Measurements from ENCODE around the gene C4orf50.

The C4orf50 gene

DNA sequence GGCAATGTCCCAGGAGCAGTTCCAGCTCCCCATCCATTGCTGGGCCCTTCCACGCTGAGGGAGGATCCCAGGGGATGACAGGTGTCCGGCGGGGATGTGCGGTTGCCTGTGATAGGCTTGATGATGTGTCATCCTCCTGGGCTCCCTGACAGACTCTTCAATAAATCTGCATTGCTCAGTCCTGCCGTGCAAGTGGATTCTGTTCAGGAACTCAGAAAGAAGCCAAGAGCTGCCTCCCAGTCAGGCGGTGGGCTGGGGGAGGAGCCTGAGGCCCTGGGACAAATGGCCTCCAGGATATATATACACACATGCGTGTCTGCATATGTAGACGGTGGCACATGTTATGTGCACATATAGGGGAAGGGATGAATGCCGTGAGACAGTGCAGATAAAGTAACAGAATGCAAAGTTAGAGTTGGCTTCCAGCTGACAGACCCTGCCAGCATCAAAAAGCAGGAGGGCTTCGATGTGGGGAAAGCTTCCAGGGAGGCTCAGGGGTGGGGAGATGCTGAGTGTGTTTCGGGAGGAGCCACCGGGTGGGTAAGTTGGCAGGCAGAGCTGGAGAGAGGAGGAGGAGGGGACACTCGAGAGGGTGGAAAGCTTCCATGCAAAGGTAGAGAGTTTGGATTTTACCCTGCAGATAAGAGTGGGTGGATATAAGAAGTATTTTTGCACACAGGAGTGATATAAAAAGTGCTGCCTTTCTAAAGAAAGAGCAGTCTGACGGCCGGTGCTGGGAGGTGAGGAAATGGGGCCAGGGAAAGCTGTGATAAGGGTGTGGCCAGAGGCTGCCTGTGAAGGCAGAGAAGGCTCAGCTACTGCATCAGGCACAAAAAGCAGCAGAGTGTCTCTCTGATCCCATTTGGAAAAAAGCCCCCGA, 96.9 kb downstream of the C4orf50 start:
- DNase-seq (ENCODE audit: low read depth in 2 of 2), result no peak

DNA sequence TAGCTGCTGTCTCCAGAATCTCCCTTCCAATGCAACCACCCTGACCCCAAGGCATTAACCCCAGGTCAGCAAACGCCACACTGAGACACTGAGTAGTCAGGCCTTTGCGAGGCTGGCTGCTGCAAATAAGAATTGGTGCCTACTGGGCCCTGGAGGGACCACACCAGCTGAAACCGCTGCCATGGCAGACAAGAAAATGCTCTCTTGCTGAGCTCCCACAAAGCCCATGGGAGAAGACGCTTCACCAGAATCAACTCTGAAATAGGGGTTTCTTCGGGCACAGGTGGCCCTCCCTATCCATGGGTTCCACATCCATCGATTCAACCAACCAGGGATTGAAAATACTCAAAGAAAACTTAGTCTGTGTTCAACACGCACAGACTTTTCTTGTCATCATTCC, 98.7 kb downstream of the C4orf50 start:
- DNase-seq (ENCODE audit: low read depth in 2 of 2), result no peak

DNA sequence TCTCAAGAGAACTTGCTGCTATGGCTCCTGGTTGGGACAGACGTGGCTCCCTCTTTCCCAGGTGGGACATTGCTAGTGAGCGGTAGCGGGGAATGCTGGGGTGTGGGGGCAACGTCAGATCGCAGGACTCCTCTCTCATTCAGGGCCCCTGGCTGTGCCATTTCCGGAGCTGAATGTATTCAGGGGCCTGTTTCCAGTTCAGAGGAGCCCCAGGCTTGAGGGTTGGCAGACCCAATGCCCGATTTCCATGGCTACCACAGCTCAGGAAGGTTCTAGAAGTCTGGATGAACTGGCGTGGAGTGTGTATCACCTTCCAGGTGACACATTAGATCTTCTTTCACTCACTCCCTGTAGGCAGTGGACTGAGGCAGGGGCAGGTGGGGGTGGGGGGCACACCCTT, 99.2 kb downstream of the C4orf50 start:
- DNase-seq (ENCODE audit: low read depth in 2 of 2), result no peak

DNA sequence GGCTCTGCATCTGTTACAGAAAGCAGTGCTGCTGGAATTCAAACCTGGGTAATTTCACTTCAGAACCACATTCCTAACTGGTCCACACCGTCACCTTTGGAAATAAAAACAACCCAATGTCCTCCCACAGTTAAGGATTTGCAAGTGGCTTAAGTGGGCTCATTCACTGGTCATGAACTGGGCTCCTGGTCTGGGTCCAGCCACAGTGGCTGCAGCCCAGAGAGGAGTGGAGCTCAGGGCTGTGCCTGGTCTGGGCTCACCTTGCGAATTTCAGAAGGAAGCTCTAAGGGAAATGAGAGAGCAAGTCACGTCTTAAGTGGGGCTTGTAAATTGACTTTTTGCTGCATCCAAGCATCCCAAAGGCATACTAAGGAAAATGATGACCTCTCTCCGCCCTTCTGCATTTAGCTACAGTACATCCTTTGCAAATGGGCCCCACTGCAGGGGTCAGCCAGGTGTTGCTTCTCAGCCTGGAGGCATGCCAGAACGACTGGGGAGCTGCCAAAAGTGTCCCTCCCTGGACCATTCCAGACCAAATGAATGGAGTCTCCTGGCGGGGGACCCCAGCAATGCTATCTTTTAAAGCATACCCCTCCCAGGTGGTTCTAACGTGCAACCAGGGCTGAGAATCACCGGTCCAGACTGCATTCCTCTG, 99.8 kb downstream of the C4orf50 start:
- DNase-seq (ENCODE audit: low read depth in 2 of 2), result no peak

DNA sequence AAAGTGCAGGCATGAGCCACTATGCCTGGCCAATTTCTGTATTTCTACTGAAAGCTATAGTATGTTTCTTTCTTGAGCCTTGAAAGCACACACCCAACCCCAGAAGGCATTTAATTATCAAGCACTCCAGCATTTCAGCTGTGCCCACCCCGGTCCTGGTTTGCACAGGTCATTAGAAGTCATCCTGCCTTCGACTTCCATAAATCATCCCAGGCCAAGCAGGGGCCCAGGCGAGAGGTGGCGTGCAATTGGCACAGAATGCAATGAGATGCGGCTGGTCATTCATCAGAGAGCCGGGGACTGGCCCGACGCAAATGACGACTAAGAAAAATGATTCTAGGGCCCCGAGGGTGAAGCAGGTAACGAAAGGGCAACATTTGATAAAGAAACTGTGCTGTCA, 100.6 kb downstream of the C4orf50 start:
- DNase-seq (ENCODE audit: low read depth in 2 of 2), result no peak

DNA sequence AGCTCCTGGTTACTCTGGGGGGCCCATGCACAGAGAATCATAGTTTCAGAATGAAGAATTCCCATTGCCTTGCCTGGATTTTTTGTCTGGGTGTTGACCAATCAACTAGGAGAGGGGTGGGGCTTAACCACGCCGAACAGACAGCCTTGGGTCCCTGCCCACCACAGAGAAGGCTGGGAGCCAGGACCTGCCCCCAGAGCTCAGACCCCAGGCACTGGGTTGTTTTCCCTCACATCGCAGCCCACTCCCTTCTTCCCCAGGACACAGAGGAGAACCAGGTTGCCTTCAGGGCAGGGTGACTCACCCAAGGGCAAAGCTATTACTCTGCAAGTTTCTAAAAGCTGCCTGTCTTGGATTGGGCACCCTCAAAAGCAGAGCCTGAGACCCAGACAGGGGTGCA, 102.0 kb downstream of the C4orf50 start:
- DNase-seq (ENCODE audit: low read depth in 2 of 2), result no peak

DNA sequence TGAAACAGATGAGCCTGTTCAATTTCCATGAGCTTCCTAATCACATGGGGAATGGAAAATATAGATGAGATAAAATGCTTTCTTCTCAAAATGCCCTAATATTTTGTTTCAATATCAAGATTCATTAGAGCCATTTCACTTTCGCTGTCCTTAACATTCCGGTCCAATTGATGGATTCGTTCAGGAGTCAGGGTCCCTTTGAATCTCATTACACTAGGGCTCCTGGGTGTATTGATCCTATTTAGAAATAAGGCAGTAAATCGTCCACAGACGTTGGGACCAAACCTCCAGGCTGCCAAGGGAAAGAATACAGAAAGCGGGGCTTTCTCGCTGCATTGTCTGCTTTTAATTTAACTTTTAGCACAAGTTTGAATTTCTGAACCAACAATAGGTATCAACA, 104.8 kb downstream of the C4orf50 start:
- no peak for DNase-seq (ENCODE audit: low read depth in 2 of 2)

DNA sequence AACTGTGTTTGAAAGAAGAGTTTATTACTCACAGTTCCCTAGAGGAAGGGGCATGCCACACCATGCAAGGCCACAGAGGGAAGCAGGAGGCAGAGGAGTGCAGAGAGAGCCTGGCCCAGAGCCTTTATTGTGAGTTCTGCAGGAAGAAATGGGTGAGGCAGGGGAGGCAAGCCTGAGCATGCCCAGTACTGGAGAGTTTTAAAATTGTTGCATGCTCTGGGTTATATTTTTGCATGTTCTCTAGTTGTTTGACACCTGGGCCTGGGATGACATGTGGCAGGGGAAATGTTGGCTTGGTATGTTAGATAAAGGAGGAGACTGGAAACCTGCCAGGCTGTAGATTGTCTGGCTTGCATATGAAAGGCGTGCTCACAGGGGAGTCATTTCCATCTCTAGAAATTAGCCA, 105.6 kb downstream of the C4orf50 start:
- no peak for DNase-seq (ENCODE audit: low read depth in 2 of 2)

DNA sequence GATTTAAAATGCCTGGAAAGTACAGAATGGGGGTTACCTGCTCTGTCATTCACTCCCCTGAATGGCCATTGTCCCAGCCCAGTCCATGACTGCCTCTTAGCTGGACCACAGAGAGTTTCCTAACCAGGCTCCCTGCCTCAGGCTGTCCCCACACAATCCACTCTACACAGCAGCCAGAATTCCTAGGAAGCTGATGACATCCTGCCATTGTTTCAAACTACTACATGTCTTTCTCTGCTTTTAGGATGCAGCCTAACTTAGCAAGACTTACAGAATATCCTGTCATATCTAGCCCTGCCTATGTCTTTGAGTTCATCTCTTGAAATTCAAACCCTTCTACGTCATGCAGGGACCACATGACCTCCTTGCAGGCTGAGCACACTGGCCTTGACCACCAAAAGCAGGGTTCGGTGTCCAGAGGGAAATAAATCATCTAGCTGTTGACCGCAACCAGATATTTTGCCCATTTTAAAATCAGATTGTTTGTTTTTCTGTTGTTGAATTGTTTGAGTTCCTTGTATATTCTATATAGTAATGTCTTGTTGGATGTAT, 109.3 kb downstream of the C4orf50 start:
- DNase-seq (ENCODE audit: low read depth in 2 of 2), result no peak

DNA sequence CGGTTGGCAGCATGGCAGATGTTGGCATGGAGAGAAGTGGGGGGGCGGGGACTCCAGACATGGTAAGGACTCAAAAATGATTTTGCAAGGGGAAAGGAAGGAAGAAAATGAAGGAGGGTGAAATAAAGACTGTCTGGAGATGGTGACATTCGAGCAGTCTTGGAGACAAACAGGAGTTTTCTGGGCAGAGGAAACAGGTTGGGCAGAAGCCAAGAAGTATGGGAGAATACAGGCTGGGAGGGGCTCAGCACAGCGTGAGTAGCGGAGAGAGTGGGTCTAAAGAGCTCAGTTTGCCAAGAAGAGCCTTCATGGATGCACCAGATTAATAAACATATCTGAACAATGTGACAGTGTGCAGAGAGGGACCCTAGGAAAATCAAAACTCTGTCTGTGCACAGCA, 112.0 kb downstream of the C4orf50 start:
- DNase-seq (ENCODE audit: low read depth in 2 of 2), result no peak

DNA sequence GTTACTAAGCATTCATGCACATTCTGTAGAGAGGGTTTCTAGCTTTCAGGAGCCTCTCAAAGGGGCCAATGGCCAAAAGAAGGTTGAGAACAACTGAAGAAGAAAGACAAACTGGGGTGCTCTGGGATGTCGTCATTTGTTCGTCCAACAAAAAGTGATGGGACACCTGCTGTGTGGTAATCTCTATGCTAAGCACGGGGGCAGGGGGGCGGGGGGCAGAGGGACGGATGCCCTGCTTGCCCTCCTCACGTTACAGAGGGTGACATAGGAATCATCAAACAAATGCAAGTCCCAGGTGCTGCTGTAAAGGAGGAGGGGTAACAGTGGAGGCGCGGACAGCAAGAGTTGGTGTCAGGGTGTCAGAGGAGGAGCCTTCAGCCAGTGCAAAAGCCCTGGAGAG, 112.5 kb downstream of the C4orf50 start:
- no peak for DNase-seq (ENCODE audit: low read depth in 2 of 2)

DNA sequence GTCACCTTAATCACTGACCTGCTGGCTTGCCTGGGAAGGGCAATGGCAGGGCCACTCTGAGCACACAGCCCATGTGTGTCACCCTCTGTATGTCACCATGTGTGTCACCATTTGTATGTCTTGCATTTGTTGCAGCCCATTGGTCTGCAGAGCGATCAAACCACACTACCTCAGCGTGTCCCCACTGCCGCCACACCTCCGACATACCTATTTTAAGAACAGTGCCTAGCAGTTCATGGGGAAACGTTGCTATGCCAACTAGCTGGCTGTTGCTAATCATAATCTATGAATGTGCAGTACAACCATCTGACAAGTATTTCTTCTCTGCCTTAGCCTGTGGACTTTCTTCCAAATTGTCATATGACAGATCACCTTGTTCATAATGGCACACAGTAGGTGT, 117.4 kb downstream of the C4orf50 start:
- DNase-seq (ENCODE audit: low read depth in 2 of 2), result no peak

DNA sequence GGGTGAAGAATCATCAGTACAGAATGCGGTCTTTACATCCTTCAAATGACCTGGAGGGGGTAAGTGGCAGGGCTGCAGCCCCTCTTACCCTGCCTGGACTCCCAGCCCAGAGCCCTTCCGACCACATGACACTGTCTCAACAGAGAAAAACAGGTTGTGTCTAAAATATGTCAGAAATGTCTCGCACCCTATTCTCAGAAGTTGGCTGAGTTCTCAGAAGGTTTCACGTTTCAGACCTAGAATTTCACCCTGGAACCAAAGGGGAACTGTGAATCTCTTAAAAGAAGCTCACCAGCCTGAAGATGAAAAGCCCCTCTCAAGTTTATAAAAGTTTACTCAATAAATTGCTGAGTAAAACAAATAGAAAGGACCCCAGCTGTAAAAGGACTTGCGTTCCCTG, 118.3 kb downstream of the C4orf50 start:
- DNase-seq (ENCODE audit: low read depth in 2 of 2), result no peak

DNA sequence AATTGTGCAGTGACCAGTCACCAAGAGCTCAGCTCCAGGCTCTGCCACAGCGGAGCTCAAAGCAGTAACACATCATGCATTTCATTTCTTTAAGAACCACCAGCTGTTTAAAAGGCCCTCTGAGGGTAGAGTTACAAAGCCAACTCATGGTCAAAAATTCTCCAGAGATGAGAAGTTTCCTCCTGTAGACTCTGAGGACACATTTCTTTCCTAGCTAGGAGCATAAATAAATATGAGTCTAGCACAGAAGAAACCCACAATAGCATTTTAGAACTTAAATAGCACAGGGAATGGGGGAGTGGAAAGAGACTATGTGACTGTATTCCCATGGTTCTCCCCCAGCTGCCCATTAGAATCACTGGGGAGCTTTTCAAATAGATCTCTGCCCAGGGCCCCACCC, 118.8 kb downstream of the C4orf50 start:
- no peak for DNase-seq (ENCODE audit: low read depth in 2 of 2)

DNA sequence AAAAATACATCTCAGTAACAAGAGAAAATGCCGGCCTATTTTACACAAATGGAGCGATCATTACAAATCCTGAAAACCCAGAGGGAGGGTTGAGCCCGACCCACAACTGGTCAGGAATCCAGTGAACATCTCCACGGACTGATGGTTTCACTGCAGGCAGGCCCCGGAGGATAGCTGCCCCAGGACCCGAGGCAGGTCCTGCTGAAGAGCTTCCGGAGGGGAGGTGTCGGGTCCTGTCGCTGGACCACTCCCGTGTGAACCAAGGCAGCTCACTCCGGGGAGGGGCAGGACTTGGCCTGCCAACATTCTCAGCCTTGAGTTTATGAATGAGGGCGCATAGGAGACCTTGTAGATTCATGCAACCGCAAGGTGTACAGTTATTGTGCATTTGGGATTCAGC, 120.6 kb downstream of the C4orf50 start:
- DNase-seq (ENCODE audit: low read depth in 2 of 2), result no peak

DNA sequence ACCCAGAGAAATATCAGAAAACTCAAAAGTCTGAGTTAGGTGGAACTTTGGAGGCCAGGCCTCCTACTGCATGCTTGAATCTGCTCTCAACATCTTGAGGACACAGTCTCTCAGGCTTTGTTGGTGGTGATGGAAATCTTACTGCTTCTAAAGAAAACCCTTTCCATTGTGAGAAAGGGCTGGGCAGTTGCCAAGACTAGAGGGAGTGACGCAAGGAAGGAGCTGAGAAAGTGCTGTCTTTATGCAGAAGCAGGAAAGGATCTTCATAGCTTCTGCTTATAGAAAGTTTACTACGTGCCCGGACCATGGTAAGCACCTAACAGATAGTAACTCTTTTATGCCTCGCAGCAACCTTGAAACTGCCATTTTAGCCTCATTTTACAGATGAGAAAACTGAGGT, 122.9 kb downstream of the C4orf50 start:
- no peak for DNase-seq (ENCODE audit: low read depth in 2 of 2)

DNA sequence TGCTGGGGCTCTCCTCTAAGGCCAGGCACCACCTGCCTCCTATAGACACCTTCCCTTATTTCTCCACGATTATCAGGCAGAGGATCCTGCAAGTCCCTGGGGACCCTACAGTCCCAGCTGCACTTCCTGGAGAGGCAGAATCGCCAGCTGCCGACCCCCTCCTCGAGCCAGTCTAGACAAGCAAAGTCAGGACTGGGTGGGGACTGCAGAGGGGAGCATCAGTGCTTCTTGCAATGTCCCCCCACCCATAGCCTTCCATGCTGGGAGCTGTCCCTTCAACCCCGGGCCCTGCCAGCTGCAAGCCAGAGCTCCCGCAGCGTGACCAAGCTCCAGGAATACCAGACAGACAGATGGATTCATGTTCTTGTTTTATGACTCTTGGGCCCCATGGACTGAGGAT, 124.0 kb downstream of the C4orf50 start:
- no peak for DNase-seq (ENCODE audit: low read depth in 2 of 2)

DNA sequence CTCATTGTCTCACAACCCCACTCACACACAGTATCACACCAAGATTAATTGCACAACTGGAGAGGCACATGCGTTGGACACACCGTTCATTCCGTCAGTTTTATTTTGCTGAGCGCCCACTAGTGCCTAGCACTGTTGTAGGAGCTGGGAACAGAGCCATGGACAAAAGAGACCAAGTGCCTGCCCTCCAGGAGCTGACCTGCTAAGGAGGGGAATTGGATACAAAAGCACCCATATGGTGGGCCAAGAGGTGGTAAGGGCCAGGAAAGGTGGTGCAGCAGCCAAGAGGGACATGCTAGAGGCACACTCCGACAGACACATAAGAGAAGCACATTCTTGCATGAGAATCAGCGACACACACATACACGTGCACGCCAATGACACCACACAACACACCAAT, 124.6 kb downstream of the C4orf50 start:
- DNase-seq (ENCODE audit: low read depth in 2 of 2), result no peak

DNA sequence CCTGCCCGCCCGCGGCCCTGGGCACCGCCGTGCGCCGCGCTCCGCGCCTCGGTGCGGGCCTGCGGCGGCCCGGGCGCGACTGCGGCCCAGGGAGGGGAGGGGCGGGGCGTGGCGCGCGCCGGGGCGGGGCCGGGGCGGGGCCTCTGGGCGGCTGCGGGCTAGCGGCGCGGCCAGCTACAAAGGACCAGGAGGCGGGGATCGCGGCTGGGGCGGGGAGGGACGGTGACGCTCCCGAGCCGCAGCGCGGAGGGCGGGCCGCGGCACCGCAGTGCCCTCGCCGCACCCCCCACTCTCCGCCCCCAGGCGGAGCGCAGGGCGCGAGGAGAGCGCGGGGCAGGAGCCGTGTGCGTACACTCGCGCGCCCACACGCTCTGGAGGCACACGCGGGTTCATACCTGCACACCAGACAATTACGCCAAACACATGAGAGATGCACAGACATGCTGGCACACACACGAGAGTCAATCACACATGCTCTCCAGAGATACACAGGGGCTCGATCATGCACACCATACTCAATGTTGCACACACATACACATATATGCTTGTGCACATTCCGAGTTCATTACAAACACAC, 125.1 kb downstream of the C4orf50 start, which contains the start of gene CRMP1:
TSS of gene CRMP1 (minus strand) at position 83 of the 577 bp plus-strand sequence. CDS start 117 bp downstream, outside the sequence.
- DNase-seq (ENCODE audit: low read depth in 2 of 2), result no peak

DNA sequence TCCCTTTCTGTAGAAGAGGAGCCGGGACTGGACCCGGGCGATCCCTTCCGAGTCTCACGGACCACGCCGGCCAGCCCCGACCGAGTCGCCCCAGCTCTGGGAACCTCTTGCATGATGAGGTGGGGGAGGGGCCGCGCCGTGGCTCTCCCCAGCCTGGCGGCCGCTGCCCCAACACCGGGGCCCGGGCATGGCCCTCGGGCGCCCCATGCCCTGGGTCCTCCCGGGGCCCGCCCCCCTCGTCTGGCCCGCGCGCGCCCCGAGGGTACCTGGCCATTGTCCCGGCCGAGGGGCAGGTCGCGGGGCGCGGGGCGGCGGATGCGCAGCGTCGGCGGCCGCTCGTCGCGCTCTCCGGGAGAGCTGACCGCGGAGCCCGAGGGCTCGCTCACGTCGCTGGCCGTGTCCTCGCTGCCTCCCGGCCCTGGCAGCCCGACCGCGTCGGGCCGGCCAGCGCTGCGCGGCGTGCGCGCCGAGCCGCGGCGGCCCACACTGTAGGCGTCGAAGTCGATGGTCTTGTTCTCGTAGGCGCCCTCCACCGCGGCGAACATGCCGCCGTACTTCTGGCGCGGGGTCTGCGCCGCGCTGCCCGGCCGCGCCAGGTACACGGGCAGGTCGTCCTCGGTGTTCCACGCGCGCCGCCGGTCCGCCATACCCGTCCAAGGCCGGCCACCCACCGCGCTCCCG, 125.8 kb downstream of the C4orf50 start:
- no peak for DNase-seq (ENCODE audit: low read depth in 2 of 2)

DNA sequence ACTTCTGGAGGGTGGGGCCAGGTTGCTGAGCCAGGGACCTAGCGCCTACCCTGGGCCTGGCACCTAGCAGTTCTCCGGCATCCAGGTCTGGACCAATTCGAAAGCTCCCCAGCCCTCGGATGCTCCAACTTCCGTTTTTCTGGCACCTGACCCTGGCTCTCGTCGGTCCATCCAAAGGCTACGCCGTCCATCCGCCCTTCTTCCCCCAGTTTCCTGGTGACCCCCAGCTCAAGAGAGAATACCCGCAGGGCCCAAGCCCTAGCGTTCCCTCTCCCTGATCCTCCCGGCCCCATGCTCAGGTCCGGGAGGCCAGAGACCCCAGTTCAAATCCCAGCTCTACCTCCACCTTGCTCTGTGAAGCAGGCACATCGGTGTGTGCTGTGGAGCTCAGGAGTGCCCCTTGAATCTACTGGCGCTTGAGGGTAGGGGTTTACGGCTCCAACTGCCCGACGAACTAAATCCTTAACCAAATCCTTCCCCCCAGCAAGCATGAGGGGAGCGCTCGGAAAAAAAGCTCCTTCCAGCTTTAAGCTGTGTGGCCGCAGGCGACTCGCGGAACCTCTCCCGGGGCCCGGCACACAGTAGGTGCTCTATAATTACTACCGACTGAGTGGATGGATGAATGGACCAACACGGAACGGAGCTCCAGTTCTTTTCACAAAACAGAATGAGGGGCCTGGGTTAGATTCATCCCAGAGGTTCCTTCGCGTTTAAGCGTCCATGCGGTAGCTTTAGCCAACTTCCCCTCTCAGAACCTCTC, 126.5 kb downstream of the C4orf50 start:
- no peak for DNase-seq (ENCODE audit: low read depth in 2 of 2)
